ENCODE data around the gene ATXN1.

GRCh38 chr6:16754274-16754673 is 7.0 kb downstream of the ATXN1 start:
- TF ChIP-seq, protein P1, sequence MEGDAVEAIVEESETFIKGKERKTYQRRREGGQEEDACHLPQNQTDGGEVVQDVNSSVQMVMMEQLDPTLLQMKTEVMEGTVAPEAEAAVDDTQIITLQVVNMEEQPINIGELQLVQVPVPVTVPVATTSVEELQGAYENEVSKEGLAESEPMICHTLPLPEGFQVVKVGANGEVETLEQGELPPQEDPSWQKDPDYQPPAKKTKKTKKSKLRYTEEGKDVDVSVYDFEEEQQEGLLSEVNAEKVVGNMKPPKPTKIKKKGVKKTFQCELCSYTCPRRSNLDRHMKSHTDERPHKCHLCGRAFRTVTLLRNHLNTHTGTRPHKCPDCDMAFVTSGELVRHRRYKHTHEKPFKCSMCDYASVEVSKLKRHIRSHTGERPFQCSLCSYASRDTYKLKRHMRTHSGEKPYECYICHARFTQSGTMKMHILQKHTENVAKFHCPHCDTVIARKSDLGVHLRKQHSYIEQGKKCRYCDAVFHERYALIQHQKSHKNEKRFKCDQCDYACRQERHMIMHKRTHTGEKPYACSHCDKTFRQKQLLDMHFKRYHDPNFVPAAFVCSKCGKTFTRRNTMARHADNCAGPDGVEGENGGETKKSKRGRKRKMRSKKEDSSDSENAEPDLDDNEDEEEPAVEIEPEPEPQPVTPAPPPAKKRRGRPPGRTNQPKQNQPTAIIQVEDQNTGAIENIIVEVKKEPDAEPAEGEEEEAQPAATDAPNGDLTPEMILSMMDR (IDR thresholded peaks at IDR 0.05; ENCODE audit: insufficient read depth, low read length, poor library complexity, severe bottlenecking): no peak
- TF ChIP-seq EZH2phosphoT487 (conservative IDR thresholded peaks at IDR 0.05; ENCODE audit: low read length): no peak
